HFFc6 (cell line): ENCODE results near the gene ARMC10. TPM values are rescaled to one million over a fixed set of nuclear protein-coding genes. Genes with fewer than 3 reads are reported as not detected.
"Not testable (repeated sequence)": the region's sequence is repeated elsewhere in the genome, so short reads cannot be mapped to it uniquely, and the experiment has no call there.

Source experiments
- DNase-seq: peaks from one replicate; pipeline ENCODE4 v3.0.0-alpha.2; 2018
- H3K27ac Mint-ChIP-seq: 2 replicates; pipeline ENCODE4 v1.8.0; 2020; ENCODE audit warnings: mild to moderate bottlenecking, mixed read lengths
- H3K27me3 Mint-ChIP-seq: 2 replicates; pipeline ENCODE4 v1.8.0; 2021; ENCODE audit warnings: mild to moderate bottlenecking, moderate library complexity, mixed read lengths; ENCODE audit not compliant: insufficient read depth
- H3K36me3 Mint-ChIP-seq: 2 replicates; pipeline ENCODE4 v1.8.0; 2021; ENCODE audit warnings: low read depth, mixed read lengths
- H3K4me1 Mint-ChIP-seq: 2 replicates; pipeline ENCODE4 v1.8.0; 2020; ENCODE audit warnings: low read depth, mixed read lengths
- H3K4me3 Mint-ChIP-seq: 2 replicates; pipeline ENCODE4 v1.8.0; 2020; ENCODE audit warnings: mild to moderate bottlenecking, moderate library complexity, mixed read lengths
- H3K9me3 Mint-ChIP-seq: 2 replicates; pipeline ENCODE4 v1.8.0; 2020; ENCODE audit warnings: mild to moderate bottlenecking, mixed read lengths
- total RNA-seq, 6 experiments: library from RNA; stranded (reverse); fragmentation: NEBNext Ultra II Directional; extraction: Animal tissue kit (Norgen Biotek cat#: 25700); gene quantifications; 2 replicates in 1 of 6; 3 replicates in 5 of 6; pipeline ENCODE4 v1.2.3, GENCODE V29; 2021
- TF ChIP-seq, protein P1 (sequence below): fragments of 200-600 bp; sonication (generic); IDR thresholded peaks from 2 replicates; pipeline ENCODE4 v1.5.0; 2021; ENCODE audit warnings: antibody characterized with exemption, mild to moderate bottlenecking

ARMC10 gene
- total RNA-seq, 6 experiments from 2014 or later = 27.3 to 40.9 (median 34.7) TPM

- H3K27ac Mint-ChIP-seq = no peak overlapping the region
- H3K9me3 Mint-ChIP-seq = no peaks in the 10 kb centered on the region
- H3K27me3 Mint-ChIP-seq = no peaks in the 10 kb centered on the region
- peaks cover 8% of the 10 kb centered on the region; the same call in 1 of the 2 replicates for H3K36me3 Mint-ChIP-seq
- H3K4me1 Mint-ChIP-seq = peaks cover 25% of the 10 kb centered on the region
- TF ChIP-seq, protein P1, sequence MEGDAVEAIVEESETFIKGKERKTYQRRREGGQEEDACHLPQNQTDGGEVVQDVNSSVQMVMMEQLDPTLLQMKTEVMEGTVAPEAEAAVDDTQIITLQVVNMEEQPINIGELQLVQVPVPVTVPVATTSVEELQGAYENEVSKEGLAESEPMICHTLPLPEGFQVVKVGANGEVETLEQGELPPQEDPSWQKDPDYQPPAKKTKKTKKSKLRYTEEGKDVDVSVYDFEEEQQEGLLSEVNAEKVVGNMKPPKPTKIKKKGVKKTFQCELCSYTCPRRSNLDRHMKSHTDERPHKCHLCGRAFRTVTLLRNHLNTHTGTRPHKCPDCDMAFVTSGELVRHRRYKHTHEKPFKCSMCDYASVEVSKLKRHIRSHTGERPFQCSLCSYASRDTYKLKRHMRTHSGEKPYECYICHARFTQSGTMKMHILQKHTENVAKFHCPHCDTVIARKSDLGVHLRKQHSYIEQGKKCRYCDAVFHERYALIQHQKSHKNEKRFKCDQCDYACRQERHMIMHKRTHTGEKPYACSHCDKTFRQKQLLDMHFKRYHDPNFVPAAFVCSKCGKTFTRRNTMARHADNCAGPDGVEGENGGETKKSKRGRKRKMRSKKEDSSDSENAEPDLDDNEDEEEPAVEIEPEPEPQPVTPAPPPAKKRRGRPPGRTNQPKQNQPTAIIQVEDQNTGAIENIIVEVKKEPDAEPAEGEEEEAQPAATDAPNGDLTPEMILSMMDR = no peak
- no peak for DNase-seq
- no peak overlapping the region for H3K4me3 Mint-ChIP-seq
Observed at GRCh38 chr7:103142494-103142893, 67.6 kb downstream of the ARMC10 start.

DNA sequence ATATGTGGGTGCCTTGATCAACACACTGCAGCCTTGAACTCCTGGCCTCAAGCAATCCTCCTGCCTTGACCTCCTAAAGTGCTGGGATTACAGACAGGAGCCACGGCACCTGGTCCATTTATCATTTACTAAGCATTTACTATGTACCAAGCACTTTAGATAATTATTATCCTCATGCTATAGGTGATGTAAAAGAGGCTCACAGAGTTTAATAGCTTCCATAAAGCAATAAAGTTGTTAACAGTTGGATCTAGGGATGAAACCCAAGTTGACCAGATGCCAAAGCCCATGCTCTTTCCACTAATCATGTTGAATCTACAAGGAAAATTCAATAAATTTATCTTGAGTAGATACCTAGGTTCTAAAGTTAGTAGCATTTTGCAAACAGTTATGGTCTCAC is 68.9 kb downstream of the ARMC10 start:
- Mint-ChIP-seq H3K4me3 (no peak overlapping the region), H3K9me3 (no peaks in the 10 kb centered on the region), H3K27me3 (no peaks in the 10 kb centered on the region), H3K36me3 (peaks cover 8% of the 10 kb centered on the region; the same call in 1 of the 2 replicates), H3K27ac (no peak overlapping the region), H3K4me1 (peaks cover 38% of the 10 kb centered on the region)
- TF ChIP-seq, protein P1 = no peak
- no peak for DNase-seq

- H3K4me1 Mint-ChIP-seq = peaks cover 38% of the 10 kb centered on the region
- H3K27ac Mint-ChIP-seq, H3K36me3 Mint-ChIP-seq, DNase-seq, H3K27me3 Mint-ChIP-seq, H3K4me3 Mint-ChIP-seq, H3K9me3 Mint-ChIP-seq: not testable (repeated sequence)
Observed at GRCh38 chr7:103144754-103145153, 69.8 kb downstream of the ARMC10 start.

DNA sequence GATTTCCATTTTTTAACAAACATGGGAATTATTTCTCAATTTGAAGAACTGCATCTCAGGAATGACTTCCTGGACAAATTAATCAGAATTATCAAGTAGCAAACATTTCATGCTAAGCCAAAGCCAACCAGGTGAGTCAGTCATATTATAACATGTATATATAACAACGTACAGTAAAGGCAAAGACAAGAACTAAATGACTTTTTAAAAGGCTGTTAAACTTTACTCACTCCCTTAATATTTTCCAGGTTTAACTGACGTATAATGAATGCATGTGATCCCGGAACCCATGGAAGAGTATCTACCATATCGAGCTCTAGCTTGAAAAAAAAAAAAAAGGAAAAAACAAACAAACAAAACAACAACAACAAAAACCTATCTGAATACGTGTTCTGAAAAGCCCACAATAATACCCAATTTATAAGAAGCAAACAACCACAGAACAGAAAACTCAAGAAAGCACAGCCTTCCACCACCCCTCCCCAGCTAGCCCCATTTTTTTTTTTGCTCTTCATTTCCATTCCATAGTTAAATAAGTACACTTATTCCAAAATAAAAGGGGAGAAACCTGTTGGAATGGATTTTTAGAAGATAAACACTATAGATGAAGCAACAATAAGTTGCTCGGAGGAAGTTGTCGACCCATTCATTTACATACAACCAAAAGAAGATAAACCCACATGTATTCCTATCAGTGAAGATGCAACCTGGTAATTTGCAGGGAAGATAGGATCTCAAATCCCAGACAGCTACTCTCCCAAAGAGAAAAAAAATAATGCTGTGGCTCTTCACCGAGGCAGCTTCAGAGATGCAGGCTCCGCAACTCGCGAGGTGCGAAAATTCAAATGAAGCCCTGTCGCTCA is 73.4 kb downstream of the ARMC10 start:
- H3K27ac Mint-ChIP-seq = peak overlapping the region; percentile 94
- no peak for DNase-seq
- no peaks in the 10 kb centered on the region for H3K9me3 Mint-ChIP-seq
- H3K36me3 Mint-ChIP-seq = no peaks in the 10 kb centered on the region
- H3K27me3 Mint-ChIP-seq = peaks cover 2% of the 10 kb centered on the region
- TF ChIP-seq, protein P1 = no peak
- peak overlapping the region; percentile 98 for H3K4me3 Mint-ChIP-seq
- H3K4me1 Mint-ChIP-seq = peaks cover 25% of the 10 kb centered on the region

Other genes starting within 250 kb of the ARMC10 start
- gene LRRC17, start 162.1 kb upstream of the ARMC10 start, total RNA-seq = 10 to 100 TPM in 2 of 6 experiments, 1 to 10 TPM in 4; 4.2 to 48.2 (median 4.8) TPM
- under 1 TPM; 0.43 to 0.74 (median 0.56) TPM for gene FBXL13, start 344 bp upstream of the ARMC10 start, total RNA-seq
- 1 to 10 TPM; 3.4 to 5.3 (median 4.4) TPM for gene NAPEPLD, start 74.0 kb downstream of the ARMC10 start, total RNA-seq
- gene PMPCB, start 222.3 kb downstream of the ARMC10 start, total RNA-seq = 10 to 100 TPM; 50.1 to 66.3 (median 57.7) TPM